Right renal pelvis (tissue), 4 donors: Measurements from ENCODE around the gene AVPR1A. TPM values are rescaled to one million over a fixed set of nuclear protein-coding genes. Genes with fewer than 3 reads are reported as not detected.

Experiments used
- DNase-seq, 4 donors: peaks; one replicate each; pipeline ENCODE4 v3.0.0-alpha.2; 2013; ENCODE audit warnings: low read depth in 4 of 4, low spot score in 3 of 4, missing footprints in 1 of 4
- polyA plus RNA-seq, 4 donors: library from polyadenylated mRNA; unstranded; fragments of 120-200 nt; gene quantifications; one replicate each; pipeline ENCODE4 v1.2.1, GENCODE V29; 2013; ENCODE audit not compliant: insufficient read length in 4 of 4

The AVPR1A gene
- polyA plus RNA-seq, 4 donors, result 6.0 to 10.4 (median 6.6) TPM

- no peak for DNase-seq
These were observed 55.5 kb downstream of the AVPR1A start for GRCh38 chr12:63095369-63095980.

GRCh38 chr12:63093711-63094110, 57.3 kb downstream of the AVPR1A start:
- no peak for DNase-seq

GRCh38 chr12:63093084-63093483, 57.9 kb downstream of the AVPR1A start:
- DNase-seq, result no peak

Other genes with a start within 250 kb of the AVPR1A start
- 10 to 100 TPM; 27.7 to 31.9 (median 30.4) TPM for gene PPM1H, start 216.1 kb downstream of the AVPR1A start, polyA plus RNA-seq